Fibroblast of lung (primary cell): ENCODE results near the gene DERL3. TPM values are rescaled to one million over a fixed set of nuclear protein-coding genes. Genes with fewer than 3 reads are reported as not detected.
A peak's percentile ranks its signal among the peaks of the same experiment; 100 is the strongest.

Experiments
- DNase-seq, 2 donors: peaks; one replicate each; pipeline versions ENCODE4 v3.0.0 to v3.0.0-alpha.2; 2010; ENCODE audit warnings: low read depth in 2 of 2
- H2AFZ ChIP-seq: 2 replicates; pipeline ENCODE4 v1.5.1; 2012; ENCODE audit warnings: low read length, control low read depth, inconsistent platforms
- H3K27ac ChIP-seq: 2 replicates; pipeline ENCODE4 v1.5.1; 2011; ENCODE audit warnings: low read length, control low read depth; ENCODE audit not compliant: insufficient read depth
- H3K27me3 ChIP-seq: 2 replicates; pipeline ENCODE4 v1.5.1; 2011; ENCODE audit warnings: mild to moderate bottlenecking, low read length; ENCODE audit not compliant: control insufficient read depth, insufficient read depth
- H3K36me3 ChIP-seq: 2 replicates; pipeline ENCODE4 v1.5.1; 2011; ENCODE audit warnings: low read length; ENCODE audit not compliant: control insufficient read depth, insufficient read depth
- H3K4me1 ChIP-seq: 2 replicates; pipeline ENCODE4 v1.5.1; 2011; ENCODE audit warnings: low read length; ENCODE audit not compliant: control insufficient read depth, insufficient read depth; ENCODE audit errors: extremely low read depth
- H3K4me2 ChIP-seq: 2 replicates; pipeline ENCODE4 v1.5.1; 2011; ENCODE audit warnings: low read length, control low read depth; ENCODE audit not compliant: insufficient read depth; ENCODE audit errors: extremely low read depth
- H3K4me3 ChIP-seq, 4 experiments: fragments of 200-600 bp in 1 of 4; sonication (generic) in 1 of 4; replicated peaks in 1 of 4; 2 replicates each; pipeline ENCODE4 v1.5.1; 2011 to 2016; ENCODE audit warnings: low read length in 4 of 4, low read depth in 3 of 4, mild to moderate bottlenecking in 3 of 4, control low read depth in 2 of 4, inconsistent platforms in 1 of 4, mixed read lengths in 1 of 4; ENCODE audit not compliant: insufficient read depth in 1 of 4; ENCODE audit errors: control extremely low read depth in 1 of 4
- H3K79me2 ChIP-seq: 2 replicates; pipeline ENCODE4 v1.5.1; 2012; ENCODE audit warnings: mild to moderate bottlenecking, low read length, inconsistent platforms; ENCODE audit not compliant: control insufficient read depth, insufficient read depth
- H3K9ac ChIP-seq: 2 replicates; pipeline ENCODE4 v1.5.1; 2011; ENCODE audit warnings: mild to moderate bottlenecking, low read length, control low read depth; ENCODE audit not compliant: insufficient read depth
- H3K9me3 ChIP-seq: 2 replicates; pipeline ENCODE4 v1.5.1; 2012; ENCODE audit warnings: low read depth, low read length; ENCODE audit not compliant: control insufficient read depth, insufficient read depth
- H4K20me1 ChIP-seq: 2 replicates; pipeline ENCODE4 v1.5.1; 2011; ENCODE audit warnings: low read length; ENCODE audit not compliant: control insufficient read depth, insufficient read depth; ENCODE audit errors: extremely low read depth
- EZH2 ChIP-seq: IDR thresholded peaks from 2 replicates; pipeline ENCODE4 v1.5.1; 2012; ENCODE audit warnings: low read length, control low read depth, mild to moderate bottlenecking; ENCODE audit errors: missing control alignments
- polyA plus RNA-seq, 2 donors: library from polyadenylated mRNA; depleted of rRNA in 1 of 2; stranded (reverse) in 1 of 2; unstranded in 1 of 2; fragments of >200 nt; gene quantifications; 2 replicates each; pipeline ENCODE4 v1.2.1, GENCODE V29; 2011 to 2012; ENCODE audit warnings: missing spikeins in 1 of 2
- total RNA-seq: library from RNA; depleted of rRNA; stranded (reverse); fragments of >200 nt; gene quantifications from 2 replicates; pipeline ENCODE4 v1.2.1, GENCODE V29; 2014
- TF ChIP-seq, protein P1 (sequence below), 2 donors: IDR thresholded peaks in 1 of 2; conservative IDR thresholded peaks in 1 of 2; 1 replicate in 1 of 2; 2 replicates in 1 of 2; pipeline ENCODE4 v1.5.1; 2011 to 2012; ENCODE audit warnings: low read length in 2 of 2, control low read depth in 1 of 2, inconsistent platforms in 1 of 2, low read depth in 1 of 2, mild to moderate bottlenecking in 1 of 2

DERL3 gene
- total and polyA plus RNA-seq, 2 donors (not counting 1 experiment from before 2014, with no cell fraction given): 0.42 to 0.50 TPM

DNA sequence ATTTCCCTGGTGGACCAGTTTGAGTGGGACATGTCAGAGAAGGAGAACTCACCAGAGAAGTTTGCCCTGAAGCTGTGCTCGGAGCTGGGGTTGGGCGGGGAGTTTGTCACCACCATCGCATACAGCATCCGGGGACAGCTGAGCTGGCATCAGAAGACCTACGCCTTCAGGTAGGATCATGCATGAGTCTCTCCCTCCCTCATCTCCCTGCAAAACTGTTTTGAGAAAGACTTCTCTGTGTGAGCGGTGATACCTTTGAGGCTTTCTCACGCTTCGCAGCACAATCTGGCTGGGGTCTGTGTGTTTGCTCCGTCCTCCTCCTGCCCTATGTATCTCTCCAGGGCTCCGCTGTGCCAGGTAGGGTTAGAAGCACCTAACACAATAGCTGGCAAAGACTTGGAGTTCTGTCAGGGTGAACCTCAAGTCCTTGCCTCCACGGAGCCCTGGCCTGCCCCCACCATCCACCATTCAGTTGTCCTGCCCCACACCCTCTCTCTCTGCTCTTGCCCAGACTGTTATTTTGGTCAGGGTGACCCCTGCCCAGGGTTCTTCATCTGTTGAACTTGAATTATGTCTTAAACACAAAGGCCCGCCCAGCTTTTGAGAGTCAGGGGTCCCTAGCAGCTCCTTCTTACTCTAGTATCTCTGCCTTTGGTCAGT is 13.4 kb downstream of the DERL3 start:
- Histone ChIP-seq H3K79me2 (no peaks in the 10 kb centered on the region), H3K9me3 (no peaks in the 10 kb centered on the region), H3K4me2 (no peak overlapping the region), H3K9ac (no peak overlapping the region), H3K36me3 (peaks cover 28% of the 10 kb centered on the region), H3K4me1 (peaks cover 4% of the 10 kb centered on the region), H4K20me1 (no peaks in the 10 kb centered on the region), H2AFZ (no peak overlapping the region), H3K27me3 (no peaks in the 10 kb centered on the region), H3K27ac (peak overlapping the region; percentile 40), H3K4me3 (no peak overlapping the region)
- TF ChIP-seq, protein P1, sequence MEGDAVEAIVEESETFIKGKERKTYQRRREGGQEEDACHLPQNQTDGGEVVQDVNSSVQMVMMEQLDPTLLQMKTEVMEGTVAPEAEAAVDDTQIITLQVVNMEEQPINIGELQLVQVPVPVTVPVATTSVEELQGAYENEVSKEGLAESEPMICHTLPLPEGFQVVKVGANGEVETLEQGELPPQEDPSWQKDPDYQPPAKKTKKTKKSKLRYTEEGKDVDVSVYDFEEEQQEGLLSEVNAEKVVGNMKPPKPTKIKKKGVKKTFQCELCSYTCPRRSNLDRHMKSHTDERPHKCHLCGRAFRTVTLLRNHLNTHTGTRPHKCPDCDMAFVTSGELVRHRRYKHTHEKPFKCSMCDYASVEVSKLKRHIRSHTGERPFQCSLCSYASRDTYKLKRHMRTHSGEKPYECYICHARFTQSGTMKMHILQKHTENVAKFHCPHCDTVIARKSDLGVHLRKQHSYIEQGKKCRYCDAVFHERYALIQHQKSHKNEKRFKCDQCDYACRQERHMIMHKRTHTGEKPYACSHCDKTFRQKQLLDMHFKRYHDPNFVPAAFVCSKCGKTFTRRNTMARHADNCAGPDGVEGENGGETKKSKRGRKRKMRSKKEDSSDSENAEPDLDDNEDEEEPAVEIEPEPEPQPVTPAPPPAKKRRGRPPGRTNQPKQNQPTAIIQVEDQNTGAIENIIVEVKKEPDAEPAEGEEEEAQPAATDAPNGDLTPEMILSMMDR (conservative IDR thresholded peaks at IDR 0.05 in 1 of 2, IDR thresholded peaks at IDR 0.05 in 1 of 2; ENCODE audit: low read depth in 1 of 2, low read length in 2 of 2): no peak
- TF ChIP-seq EZH2: no peak
- no peak for DNase-seq

DNA sequence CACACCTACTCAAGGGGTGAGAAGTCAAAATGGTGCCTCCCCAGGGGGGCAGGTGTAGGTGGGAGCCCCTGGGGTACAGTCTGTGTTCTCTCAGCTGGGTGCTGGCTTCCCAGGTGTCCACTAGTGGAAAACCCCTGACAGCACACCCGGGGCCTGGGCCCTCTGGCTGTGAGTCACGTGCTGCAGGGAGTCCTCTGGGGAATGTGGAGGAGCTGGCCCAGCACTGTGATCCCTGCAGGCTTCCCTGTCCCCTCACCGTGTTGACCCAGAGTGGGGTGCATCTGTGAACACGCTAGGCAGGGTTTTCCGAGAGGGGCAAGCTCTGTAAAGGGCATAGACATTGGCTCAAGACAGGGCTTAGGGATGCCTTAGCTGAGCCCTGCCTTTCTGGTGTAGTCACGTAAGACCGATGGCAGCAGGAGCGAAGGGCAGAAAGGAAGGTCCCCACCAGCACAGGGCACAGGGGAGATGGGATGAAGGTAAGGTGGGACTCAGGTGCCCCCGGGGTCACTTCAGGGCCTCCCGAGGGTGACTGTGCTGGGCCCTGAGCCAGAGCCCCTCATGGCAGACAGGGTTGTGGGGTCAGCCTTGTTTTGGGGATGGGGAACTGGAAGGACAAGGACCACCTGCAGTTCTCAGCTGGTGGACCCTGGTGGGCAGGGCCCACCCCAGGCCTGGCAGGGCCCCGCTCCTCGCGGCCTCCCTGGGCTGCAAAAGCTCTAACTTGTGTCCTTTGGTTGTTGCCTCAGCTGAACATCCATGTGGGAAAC is 14.1 kb downstream of the DERL3 start:
- H3K9ac ChIP-seq: no peak overlapping the region
- no peak overlapping the region for H3K27ac ChIP-seq
- DNase-seq: no peak
- peaks cover 28% of the 10 kb centered on the region for H3K36me3 ChIP-seq
- H3K27me3 ChIP-seq: no peaks in the 10 kb centered on the region
- no peak overlapping the region for H2AFZ ChIP-seq
- H4K20me1 ChIP-seq: no peaks in the 10 kb centered on the region
- H3K9me3 ChIP-seq: no peaks in the 10 kb centered on the region
- peaks cover 4% of the 10 kb centered on the region for H3K4me1 ChIP-seq
- H3K79me2 ChIP-seq: no peaks in the 10 kb centered on the region
- H3K4me3 ChIP-seq: no peak overlapping the region
- TF ChIP-seq, protein P1 (conservative IDR thresholded peaks at IDR 0.05 in 1 of 2, IDR thresholded peaks at IDR 0.05 in 1 of 2; ENCODE audit: low read depth in 1 of 2, low read length in 2 of 2): no peak
- TF ChIP-seq EZH2: no peak
- no peak overlapping the region for H3K4me2 ChIP-seq

DNA sequence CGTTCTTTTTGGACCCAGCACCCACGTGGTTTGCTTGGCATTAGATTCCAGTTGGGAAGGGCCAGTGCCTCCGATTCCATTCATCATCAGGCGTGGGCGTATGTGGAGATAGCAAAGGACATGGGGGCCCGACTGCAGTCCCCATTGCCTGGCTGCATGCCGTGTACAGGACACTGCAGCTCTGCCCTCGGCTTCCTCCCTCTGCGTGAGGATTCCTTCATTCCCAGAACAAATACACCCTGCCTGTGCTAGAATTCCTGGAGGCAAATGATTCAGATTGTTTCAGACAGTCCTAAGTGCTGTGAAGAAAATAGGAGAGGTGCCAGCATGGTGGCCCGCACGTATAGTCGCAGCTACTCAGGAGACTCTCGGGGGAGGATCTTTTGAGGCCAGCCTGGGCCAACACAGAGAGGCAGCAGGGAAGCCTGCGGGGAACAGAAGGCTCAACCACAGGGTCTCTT is 15.4 kb downstream of the DERL3 start:
- Histone ChIP-seq H4K20me1 (no peaks in the 10 kb centered on the region), H3K9ac (no peak overlapping the region), H3K27me3 (no peaks in the 10 kb centered on the region), H3K9me3 (no peaks in the 10 kb centered on the region), H3K27ac (no peak overlapping the region), H3K79me2 (no peaks in the 10 kb centered on the region), H3K4me3 (no peak overlapping the region), H3K4me1 (peaks cover 4% of the 10 kb centered on the region), H3K4me2 (no peak overlapping the region), H3K36me3 (peaks cover 28% of the 10 kb centered on the region), H2AFZ (no peak overlapping the region)
- TF ChIP-seq EZH2: no peak
- TF ChIP-seq, protein P1 (conservative IDR thresholded peaks at IDR 0.05 in 1 of 2, IDR thresholded peaks at IDR 0.05 in 1 of 2; ENCODE audit: low read depth in 1 of 2, low read length in 2 of 2): no peak
- peak in 1 of 2 donors; percentile 16 for DNase-seq
